ENCODE results near the gene TCF4. TPM values are rescaled to one million over a fixed set of nuclear protein-coding genes. Genes with fewer than 3 reads are reported as not detected.
A peak's percentile ranks its signal among the peaks of the same experiment; 100 is the strongest.

Gene TCF4
- total and polyA plus RNA-seq, 5 donors, result 17.3 to 73.6 (median 58.7) TPM

GRCh38 chr18:55523001-55523400 lies 65.0 kb downstream of the TCF4 start:
- ATAC-seq, result no peak
- intact Hi-C loops (cut with DNase I), result loop anchor here in 1 of 4 donors (10.0 kb wide), 1 partner anchor 62 kb away; the partner anchor contains the start of gene TCF4
- no peak overlapping the region for H3K27ac ChIP-seq (ENCODE audit: low read length)
- H3K4me3 ChIP-seq (ENCODE audit: low read length), result no peak overlapping the region
- H3K27me3 ChIP-seq (ENCODE audit: control insufficient read depth, insufficient read depth), result no peaks in the 10 kb centered on the region
- no peaks in the 10 kb centered on the region for H3K9me3 ChIP-seq (ENCODE audit: control insufficient read depth, low read length)
- no peak for DNase-seq
- no peaks in the 10 kb centered on the region for H3K4me1 ChIP-seq (ENCODE audit: control insufficient read depth, insufficient read depth, low read length)

- H3K4me1 ChIP-seq (ENCODE audit: control insufficient read depth, insufficient read depth, low read length), result no peaks in the 10 kb centered on the region
- no peaks in the 10 kb centered on the region for H3K9me3 ChIP-seq (ENCODE audit: control insufficient read depth, low read length)
- H3K27ac ChIP-seq (ENCODE audit: low read length), result no peak overlapping the region
- peak in 2 of 3 donors; percentile 25 to 72 for DNase-seq
- ATAC-seq, result no peak
- 51% methylated on average over 3 of the region's 3 CpGs for WGBS
- no peak overlapping the region for H3K4me3 ChIP-seq (ENCODE audit: low read length)
- no peaks in the 10 kb centered on the region for H3K27me3 ChIP-seq (ENCODE audit: control insufficient read depth, insufficient read depth)
- intact Hi-C loops (cut with DNase I), result loop anchor here in 1 of 4 donors (10.0 kb wide), 1 partner anchor 63 kb away; the partner anchor contains the start of gene TCF4
Observed at GRCh38 chr18:55522011-55522410, 66.0 kb downstream of the TCF4 start.

- ATAC-seq (no peak), DNase-seq (no peak)
- intact Hi-C loops (cut with DNase I), result loop anchor here in 1 of 4 donors (5.0 to 10.0 kb wide), 2 partner anchors 102 to 265 kb away; no protein-coding TSS in a partner anchor
- Histone ChIP-seq H3K27ac (ENCODE audit: low read length) (no peak overlapping the region), H3K4me1 (ENCODE audit: control insufficient read depth, insufficient read depth, low read length) (peaks cover 2% of the 10 kb centered on the region), H3K9me3 (ENCODE audit: control insufficient read depth, low read length) (no peaks in the 10 kb centered on the region), H3K27me3 (ENCODE audit: control insufficient read depth, insufficient read depth) (no peaks in the 10 kb centered on the region), H3K4me3 (ENCODE audit: low read length) (no peak overlapping the region)
- 97% methylated on average over 4 of the region's 4 CpGs for WGBS
Observed at GRCh38 chr18:55517055-55517454, 70.9 kb downstream of the TCF4 start.

- ATAC-seq (no peak), DNase-seq (no peak)
- no peak overlapping the region for H3K27ac ChIP-seq (ENCODE audit: low read length)
- H3K27me3 ChIP-seq (ENCODE audit: control insufficient read depth, insufficient read depth), result no peaks in the 10 kb centered on the region
- intact Hi-C loops (cut with DNase I), result loop anchor here in 1 of 4 donors (5.0 to 10.0 kb wide), 2 partner anchors 101 to 266 kb away; no protein-coding TSS in a partner anchor
- WGBS, result 70% methylated on average over 6 of the region's 6 CpGs
- no peak overlapping the region for H3K4me3 ChIP-seq (ENCODE audit: low read length)
- peaks cover 2% of the 10 kb centered on the region for H3K4me1 ChIP-seq (ENCODE audit: control insufficient read depth, insufficient read depth, low read length)
- no peaks in the 10 kb centered on the region for H3K9me3 ChIP-seq (ENCODE audit: control insufficient read depth, low read length)
Observed at GRCh38 chr18:55515941-55516710, 71.9 kb downstream of the TCF4 start.

- peak; percentile 33 to 46 for ATAC-seq
- Histone ChIP-seq H3K9me3 (ENCODE audit: control insufficient read depth, low read length) (no peaks in the 10 kb centered on the region), H3K4me1 (ENCODE audit: control insufficient read depth, insufficient read depth, low read length) (peaks cover 2% of the 10 kb centered on the region), H3K4me3 (ENCODE audit: low read length) (no peak overlapping the region), H3K27me3 (ENCODE audit: control insufficient read depth, insufficient read depth) (no peaks in the 10 kb centered on the region), H3K27ac (ENCODE audit: low read length) (no peak overlapping the region)
- intact Hi-C loops (cut with DNase I), result loop anchor here in 1 of 4 donors (5.0 to 10.0 kb wide), 2 partner anchors 100 to 267 kb away; no protein-coding TSS in a partner anchor
- DNase-seq, result peak in 2 of 3 donors; percentile 16 to 52
- 46% methylated on average over 3 of the region's 3 CpGs for WGBS
Observed at GRCh38 chr18:55515214-55515613, 72.8 kb downstream of the TCF4 start.

- intact Hi-C loops (cut with DNase I), result loop anchor here in 1 of 4 donors (10.0 kb wide), 1 partner anchor 98 kb away; no protein-coding TSS in a partner anchor
- Histone ChIP-seq H3K27me3 (ENCODE audit: control insufficient read depth, insufficient read depth) (no peaks in the 10 kb centered on the region), H3K4me1 (ENCODE audit: control insufficient read depth, insufficient read depth, low read length) (peaks cover 2% of the 10 kb centered on the region), H3K4me3 (ENCODE audit: low read length) (no peak overlapping the region), H3K9me3 (ENCODE audit: control insufficient read depth, low read length) (no peaks in the 10 kb centered on the region), H3K27ac (ENCODE audit: low read length) (peak overlapping the region; percentile 30)
- ATAC-seq (no peak), DNase-seq (no peak)
Observed at GRCh38 chr18:55513161-55513560, 74.8 kb downstream of the TCF4 start.

GRCh38 chr18:55511277-55511676 lies 76.7 kb downstream of the TCF4 start:
- no peak for ATAC-seq
- intact Hi-C loops (cut with DNase I), result loop anchor here in 1 of 4 donors (10.0 kb wide), 1 partner anchor 96 kb away; no protein-coding TSS in a partner anchor
- Histone ChIP-seq H3K27ac (ENCODE audit: low read length) (no peak overlapping the region), H3K4me1 (ENCODE audit: control insufficient read depth, insufficient read depth, low read length) (peaks cover 2% of the 10 kb centered on the region), H3K27me3 (ENCODE audit: control insufficient read depth, insufficient read depth) (no peaks in the 10 kb centered on the region), H3K4me3 (ENCODE audit: low read length) (peak overlapping the region; percentile 52), H3K9me3 (ENCODE audit: control insufficient read depth, low read length) (no peaks in the 10 kb centered on the region)
- no peak for DNase-seq

- intact Hi-C loops (cut with DNase I), result loop anchor here in 1 of 4 donors (10.0 kb wide), 1 partner anchor 96 kb away; no protein-coding TSS in a partner anchor
Observed at GRCh38 chr18:55510809-55511208, 77.2 kb downstream of the TCF4 start.

GRCh38 chr18:55509631-55510324 lies 78.2 kb downstream of the TCF4 start:
- 32% methylated on average over 4 of the region's 4 CpGs for WGBS
- peak overlapping the region; percentile 90 for H3K27ac ChIP-seq (ENCODE audit: low read length)
- ATAC-seq, result peak; percentile 53 to 69
- H3K27me3 ChIP-seq (ENCODE audit: control insufficient read depth, insufficient read depth), result no peaks in the 10 kb centered on the region
- intact Hi-C loops (cut with DNase I), result loop anchor here in 1 of 4 donors (10.0 kb wide), 1 partner anchor 95 kb away; no protein-coding TSS in a partner anchor
- peak overlapping the region; percentile 52 for H3K4me3 ChIP-seq (ENCODE audit: low read length)
- DNase-seq, result no peak
- no peaks in the 10 kb centered on the region for H3K9me3 ChIP-seq (ENCODE audit: control insufficient read depth, low read length)
- peaks cover 2% of the 10 kb centered on the region for H3K4me1 ChIP-seq (ENCODE audit: control insufficient read depth, insufficient read depth, low read length)

More at GRCh38 chr18:55510809-55511208, 77.2 kb downstream of the TCF4 start:
- peaks cover 2% of the 10 kb centered on the region for H3K4me1 ChIP-seq (ENCODE audit: control insufficient read depth, insufficient read depth, low read length)
- peak; percentile 86 to 94 for ATAC-seq
- H3K27ac ChIP-seq (ENCODE audit: low read length), result no peak overlapping the region
- DNase-seq, result no peak
- no peaks in the 10 kb centered on the region for H3K9me3 ChIP-seq (ENCODE audit: control insufficient read depth, low read length)
- 31% methylated on average over 5 of the region's 5 CpGs for WGBS
- H3K4me3 ChIP-seq (ENCODE audit: low read length), result peak overlapping the region; percentile 52
- no peaks in the 10 kb centered on the region for H3K27me3 ChIP-seq (ENCODE audit: control insufficient read depth, insufficient read depth)

GRCh38 chr18:55508651-55509050 lies 79.3 kb downstream of the TCF4 start:
- intact Hi-C loops (cut with DNase I), result no loop called here
- no peaks in the 10 kb centered on the region for H3K9me3 ChIP-seq (ENCODE audit: control insufficient read depth, low read length)
- H3K4me3 ChIP-seq (ENCODE audit: low read length), result peak overlapping the region; percentile 9
- no peaks in the 10 kb centered on the region for H3K27me3 ChIP-seq (ENCODE audit: control insufficient read depth, insufficient read depth)
- no peaks in the 10 kb centered on the region for H3K4me1 ChIP-seq (ENCODE audit: control insufficient read depth, insufficient read depth, low read length)
- ATAC-seq (no peak), DNase-seq (no peak)
- H3K27ac ChIP-seq (ENCODE audit: low read length), result no peak overlapping the region
- WGBS, result 74% methylated on average over 4 of the region's 4 CpGs

- 62% methylated on average over 1 of the region's 1 CpG for WGBS
- H3K4me3 ChIP-seq (ENCODE audit: low read length), result no peak overlapping the region
- DNase-seq, result no peak
- no peaks in the 10 kb centered on the region for H3K9me3 ChIP-seq (ENCODE audit: control insufficient read depth, low read length)
- intact Hi-C loops (cut with DNase I), result no loop called here
- H3K27me3 ChIP-seq (ENCODE audit: control insufficient read depth, insufficient read depth), result no peaks in the 10 kb centered on the region
- H3K4me1 ChIP-seq (ENCODE audit: control insufficient read depth, insufficient read depth, low read length), result no peaks in the 10 kb centered on the region
- no peak overlapping the region for H3K27ac ChIP-seq (ENCODE audit: low read length)
- ATAC-seq, result no peak
Observed at GRCh38 chr18:55506074-55506473, 81.9 kb downstream of the TCF4 start.

Measured in right cardiac atrium (tissue), 5 donors.